Calu3 (cell line): ENCODE results near the gene DLG2. TPM values are rescaled to one million over a fixed set of nuclear protein-coding genes. Genes with fewer than 3 reads are reported as not detected.

ENCODE experiments used
- BruUV-seq: library from RNA; stranded (reverse); fragments of 400-500 nt; replicated peaks from 2 replicates; lab custom pipeline; 2021; lab: Mats Ljungman, UMichigan
- CTCF ChIA-PET: fragments of 300-600 bp; sonication (Branson Sonifier 250); formaldehyde crosslinking; loops from one replicate; lab custom pipeline; 2022; ENCODE audit warnings: antibody characterized with exemption; lab: Charles Lee
- DNase-seq: peaks from one replicate; pipeline ENCODE4 v3.0.0; 2022
- H3K27ac Mint-ChIP-seq: one replicate; pipeline ENCODE4 v1.8.0; 2022; ENCODE audit warnings: mixed read lengths; ENCODE audit not compliant: unreplicated experiment
- H3K27me3 Mint-ChIP-seq: one replicate; pipeline ENCODE4 v1.8.0; 2022; ENCODE audit warnings: mixed read lengths; ENCODE audit not compliant: unreplicated experiment
- H3K36me3 Mint-ChIP-seq: one replicate; pipeline ENCODE4 v1.8.0; 2022; ENCODE audit warnings: mild to moderate bottlenecking, moderate library complexity, mixed read lengths; ENCODE audit not compliant: insufficient read depth, unreplicated experiment
- H3K4me1 Mint-ChIP-seq: one replicate; pipeline ENCODE4 v1.8.0; 2022; ENCODE audit warnings: mild to moderate bottlenecking, low read depth, mixed read lengths; ENCODE audit not compliant: unreplicated experiment
- H3K4me3 Mint-ChIP-seq: one replicate; pipeline ENCODE4 v1.8.0; 2022; ENCODE audit warnings: mild to moderate bottlenecking, low read depth, moderate library complexity, mixed read lengths; ENCODE audit not compliant: unreplicated experiment
- H3K9me3 Mint-ChIP-seq: one replicate; pipeline ENCODE4 v1.8.0; 2022; ENCODE audit warnings: low read depth, mixed read lengths; ENCODE audit not compliant: unreplicated experiment
- CTCF ChIP-seq: fragments of 200-600 bp; IDR thresholded peaks from one replicate; pipeline ENCODE4 v1.8.0; 2022; ENCODE audit warnings: antibody characterized with exemption; ENCODE audit not compliant: unreplicated experiment
- intact Hi-C: fragments of 100-400 bp; cut with micrococcal nuclease; formaldehyde crosslinking; loops from one replicate; pipeline ENCODE4 v1.10.0; 2022; ENCODE audit not compliant: unreplicated experiment
- total RNA-seq: library from RNA; stranded (reverse); gene quantifications from 2 replicates; pipeline ENCODE4 v1.2.3, GENCODE V29; 2022

Gene DLG2
- total RNA-seq, 1 experiment from 2014 or later: 0.71 TPM

GRCh38 chr11:83655976-83656375 lies 1971.2 kb downstream of the DLG2 start:
- TF ChIP-seq CTCF: no peak
- no TSS peak for BruUV-seq
- intact Hi-C loops: no loop called here
- H3K36me3 Mint-ChIP-seq: no peaks in the 10 kb centered on the region
- no peaks in the 10 kb centered on the region for H3K27me3 Mint-ChIP-seq
- H3K4me1 Mint-ChIP-seq: no peaks in the 10 kb centered on the region
- no peak overlapping the region for H3K27ac Mint-ChIP-seq
- CTCF ChIA-PET: no interaction called here
- H3K9me3 Mint-ChIP-seq: no peaks in the 10 kb centered on the region
- no peak for DNase-seq
- H3K4me3 Mint-ChIP-seq: no peak overlapping the region

GRCh38 chr11:83649528-83649855 lies 1977.7 kb downstream of the DLG2 start:
- BruUV-seq: no TSS peak

GRCh38 chr11:83648610-83649527 lies 1978.3 kb downstream of the DLG2 start:
- CTCF ChIA-PET: no interaction called here

More at GRCh38 chr11:83649528-83649855, 1977.7 kb downstream of the DLG2 start:
- Mint-ChIP-seq H3K27ac (no peak overlapping the region), H3K27me3 (peaks cover 12% of the 10 kb centered on the region), H3K4me3 (no peak overlapping the region), H3K36me3 (no peaks in the 10 kb centered on the region), H3K4me1 (no peaks in the 10 kb centered on the region), H3K9me3 (no peaks in the 10 kb centered on the region)
- intact Hi-C loops: no loop called here
- CTCF ChIA-PET: no interaction called here
- no peak for DNase-seq
- TF ChIP-seq CTCF: no peak

GRCh38 chr11:83645561-83645960 lies 1981.6 kb downstream of the DLG2 start:
- CTCF ChIA-PET: no interaction called here
- intact Hi-C loops: no loop called here
- BruUV-seq: no TSS peak

More at GRCh38 chr11:83648610-83649527, 1978.3 kb downstream of the DLG2 start:
- no peak for DNase-seq
- no peak for TF ChIP-seq CTCF
- no peaks in the 10 kb centered on the region for H3K36me3 Mint-ChIP-seq
- H3K27ac Mint-ChIP-seq: no peak overlapping the region
- BruUV-seq: no TSS peak
- no peaks in the 10 kb centered on the region for H3K9me3 Mint-ChIP-seq
- intact Hi-C loops: no loop called here
- no peak overlapping the region for H3K4me3 Mint-ChIP-seq
- no peaks in the 10 kb centered on the region for H3K4me1 Mint-ChIP-seq
- H3K27me3 Mint-ChIP-seq: peaks cover 12% of the 10 kb centered on the region

More at GRCh38 chr11:83645561-83645960, 1981.6 kb downstream of the DLG2 start:
- Mint-ChIP-seq H3K9me3 (no peaks in the 10 kb centered on the region), H3K27ac (no peak overlapping the region), H3K4me1 (no peaks in the 10 kb centered on the region), H3K27me3 (peaks cover 12% of the 10 kb centered on the region), H3K36me3 (no peaks in the 10 kb centered on the region), H3K4me3 (no peak overlapping the region)
- DNase-seq: no peak
- no peak for TF ChIP-seq CTCF
